GM10266 (cell line): ENCODE data around the gene GNAL.

ENCODE experiments used
- DNase-seq: peaks from one replicate; pipeline ENCODE4 v3.0.0; 2012; ENCODE audit errors: extremely low spot score
- TF ChIP-seq, protein P1 (sequence below): IDR thresholded peaks from 2 replicates; pipeline ENCODE4 v1.5.1; 2012; ENCODE audit warnings: mild to moderate bottlenecking, low read depth; ENCODE audit not compliant: control insufficient read depth, insufficient read depth; ENCODE audit errors: missing control alignments

Gene GNAL

DNA sequence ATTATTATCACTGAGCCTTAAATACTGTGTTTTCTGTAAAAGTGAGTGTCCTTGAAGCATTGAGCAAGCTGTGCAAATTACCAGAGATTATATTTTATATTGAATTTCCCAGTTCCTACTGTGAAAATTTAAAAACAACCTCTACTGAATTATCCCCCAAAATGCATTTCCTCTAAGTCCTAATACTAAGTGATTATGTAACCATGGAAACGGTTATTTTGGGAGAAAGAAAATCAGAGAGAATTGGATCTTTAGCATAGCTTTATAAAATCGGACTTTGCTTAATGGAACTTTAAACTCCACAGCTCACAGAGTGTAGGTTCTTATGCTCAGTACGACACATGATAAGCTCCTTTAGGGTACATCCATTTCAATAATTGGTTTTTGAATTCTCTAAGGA, 142.9 kb downstream of the GNAL start:
- no peak for DNase-seq
- TF ChIP-seq, protein P1, sequence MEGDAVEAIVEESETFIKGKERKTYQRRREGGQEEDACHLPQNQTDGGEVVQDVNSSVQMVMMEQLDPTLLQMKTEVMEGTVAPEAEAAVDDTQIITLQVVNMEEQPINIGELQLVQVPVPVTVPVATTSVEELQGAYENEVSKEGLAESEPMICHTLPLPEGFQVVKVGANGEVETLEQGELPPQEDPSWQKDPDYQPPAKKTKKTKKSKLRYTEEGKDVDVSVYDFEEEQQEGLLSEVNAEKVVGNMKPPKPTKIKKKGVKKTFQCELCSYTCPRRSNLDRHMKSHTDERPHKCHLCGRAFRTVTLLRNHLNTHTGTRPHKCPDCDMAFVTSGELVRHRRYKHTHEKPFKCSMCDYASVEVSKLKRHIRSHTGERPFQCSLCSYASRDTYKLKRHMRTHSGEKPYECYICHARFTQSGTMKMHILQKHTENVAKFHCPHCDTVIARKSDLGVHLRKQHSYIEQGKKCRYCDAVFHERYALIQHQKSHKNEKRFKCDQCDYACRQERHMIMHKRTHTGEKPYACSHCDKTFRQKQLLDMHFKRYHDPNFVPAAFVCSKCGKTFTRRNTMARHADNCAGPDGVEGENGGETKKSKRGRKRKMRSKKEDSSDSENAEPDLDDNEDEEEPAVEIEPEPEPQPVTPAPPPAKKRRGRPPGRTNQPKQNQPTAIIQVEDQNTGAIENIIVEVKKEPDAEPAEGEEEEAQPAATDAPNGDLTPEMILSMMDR = no peak

- DNase-seq = no peak
- TF ChIP-seq, protein P1 = no peak
Measured at GRCh38 chr18:11834772-11835171, 145.7 kb downstream of the GNAL start.

- TF ChIP-seq, protein P1 = no peak
- no peak for DNase-seq
Measured at GRCh38 chr18:11839556-11839955, 150.5 kb downstream of the GNAL start.

DNA sequence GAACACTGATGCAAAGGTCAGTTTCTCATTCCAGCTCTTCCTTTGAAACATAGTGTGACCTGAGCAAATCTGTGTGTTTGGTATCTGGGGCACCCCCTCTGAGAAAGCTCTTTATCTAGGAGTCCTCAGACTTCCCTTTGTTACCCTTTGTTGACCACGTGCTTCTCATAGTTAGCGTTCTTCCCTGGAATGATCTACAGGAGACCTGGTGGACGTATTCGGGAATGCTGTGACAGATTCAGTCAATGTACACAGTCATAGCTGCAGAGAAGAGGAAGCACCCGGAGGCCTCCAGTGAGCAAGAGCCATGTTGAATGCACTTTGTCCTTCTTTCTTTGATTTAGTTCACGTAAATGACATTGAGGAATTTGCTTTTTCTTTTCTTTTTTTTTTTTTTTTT, 151.4 kb downstream of the GNAL start:
- DNase-seq = no peak
- TF ChIP-seq, protein P1 = no peak

- TF ChIP-seq, protein P1 = no peak
- DNase-seq = no peak
Measured at GRCh38 chr18:11842562-11842961, 153.5 kb downstream of the GNAL start.

DNA sequence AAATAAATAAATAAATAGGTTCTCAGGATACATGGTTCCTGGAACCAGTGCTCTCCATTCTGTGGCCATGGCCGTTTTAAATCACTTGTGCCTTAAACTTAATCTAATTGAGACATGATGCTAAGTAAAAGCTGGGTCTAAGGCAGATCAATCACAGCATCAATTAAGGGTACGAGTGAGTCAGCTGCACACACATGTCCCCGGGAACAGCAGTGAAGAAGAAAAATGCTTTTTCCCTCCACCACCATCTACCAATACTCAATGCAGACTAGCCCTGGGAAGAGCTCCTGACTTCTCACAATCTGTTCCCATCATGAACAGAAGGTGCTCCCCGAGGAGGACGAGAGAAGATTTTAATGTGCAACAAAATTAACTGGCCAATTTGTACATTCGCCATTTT, 155.4 kb downstream of the GNAL start:
- DNase-seq = no peak
- TF ChIP-seq, protein P1 = no peak

DNA sequence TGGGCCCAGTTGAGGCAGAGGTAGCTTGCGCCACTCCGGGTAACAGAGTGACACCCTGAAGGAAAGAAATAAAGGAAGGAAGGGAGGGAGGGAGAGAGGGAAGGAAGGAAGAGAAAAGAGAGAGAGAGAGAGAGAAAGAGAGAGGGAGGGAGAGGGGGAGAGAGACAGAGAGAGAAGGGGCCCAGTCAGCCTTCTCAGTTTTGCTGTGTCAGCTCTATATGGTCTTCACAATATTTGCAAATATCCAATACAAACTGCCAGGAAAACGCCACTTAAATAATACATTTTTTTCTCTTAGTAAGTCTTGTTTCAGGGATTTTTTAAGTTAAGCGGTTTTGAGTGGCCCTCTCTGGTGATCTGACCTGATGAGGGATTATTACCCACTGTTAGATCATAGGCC, 156.6 kb downstream of the GNAL start:
- DNase-seq = no peak
- TF ChIP-seq, protein P1 = no peak

DNA sequence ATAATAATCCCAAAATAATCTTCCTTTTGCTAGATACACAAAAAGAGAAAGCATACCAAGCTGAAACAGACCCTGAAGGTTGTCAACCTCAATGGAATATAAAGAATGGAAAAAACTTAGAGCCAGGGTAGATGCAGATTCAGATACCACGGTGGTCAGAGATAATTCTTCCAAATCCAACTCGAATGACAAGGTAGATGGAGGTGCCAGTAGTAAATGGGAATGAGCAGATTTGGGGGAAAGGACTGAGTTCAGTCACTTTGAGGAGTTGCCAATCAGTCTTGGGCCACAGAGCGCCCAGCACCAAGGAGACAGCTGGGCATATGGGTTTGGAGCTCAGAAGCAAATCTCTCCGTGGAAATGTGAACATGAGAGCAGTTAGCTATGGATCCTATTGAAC, 158.7 kb downstream of the GNAL start:
- TF ChIP-seq, protein P1 = no peak
- DNase-seq = no peak
